ENCODE measurements around the gene PIWIL1.

DNA sequence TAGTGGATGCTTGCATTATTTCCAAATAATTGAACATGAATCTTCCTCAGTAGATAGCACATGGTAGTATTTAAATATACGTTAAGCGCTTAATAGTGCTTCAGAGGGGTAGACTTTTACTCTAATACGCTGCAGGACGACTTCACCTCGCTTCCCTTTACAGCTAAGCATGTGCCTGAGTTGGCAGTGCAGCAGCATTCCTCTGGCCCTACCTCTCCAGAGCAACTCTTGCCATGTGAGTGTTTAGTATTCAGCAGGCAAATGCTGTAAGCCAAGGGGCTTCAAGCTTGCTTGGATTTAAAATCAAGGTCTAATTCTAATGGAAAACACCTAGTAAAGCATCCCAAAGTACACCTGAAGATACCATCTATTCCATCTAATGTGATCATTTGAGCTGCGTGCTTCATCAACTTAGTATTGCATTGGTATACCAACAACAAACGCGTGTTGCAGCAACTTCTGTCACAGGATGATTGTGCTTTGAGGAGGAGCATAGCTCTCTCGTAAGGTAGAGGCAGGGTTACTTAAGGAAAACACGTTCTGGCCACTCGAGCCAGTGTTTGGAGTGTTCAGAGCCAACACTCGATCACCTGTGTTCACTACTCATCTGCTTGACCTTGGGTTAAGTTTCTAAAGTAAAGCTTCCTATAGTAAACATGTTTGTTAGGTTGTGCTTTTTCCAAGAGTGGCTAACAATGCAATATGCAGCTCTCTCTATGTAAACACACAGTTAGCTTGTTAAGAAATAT is 60.6 kb downstream of the PIWIL1 start:
- TF ChIP-seq, protein P1, sequence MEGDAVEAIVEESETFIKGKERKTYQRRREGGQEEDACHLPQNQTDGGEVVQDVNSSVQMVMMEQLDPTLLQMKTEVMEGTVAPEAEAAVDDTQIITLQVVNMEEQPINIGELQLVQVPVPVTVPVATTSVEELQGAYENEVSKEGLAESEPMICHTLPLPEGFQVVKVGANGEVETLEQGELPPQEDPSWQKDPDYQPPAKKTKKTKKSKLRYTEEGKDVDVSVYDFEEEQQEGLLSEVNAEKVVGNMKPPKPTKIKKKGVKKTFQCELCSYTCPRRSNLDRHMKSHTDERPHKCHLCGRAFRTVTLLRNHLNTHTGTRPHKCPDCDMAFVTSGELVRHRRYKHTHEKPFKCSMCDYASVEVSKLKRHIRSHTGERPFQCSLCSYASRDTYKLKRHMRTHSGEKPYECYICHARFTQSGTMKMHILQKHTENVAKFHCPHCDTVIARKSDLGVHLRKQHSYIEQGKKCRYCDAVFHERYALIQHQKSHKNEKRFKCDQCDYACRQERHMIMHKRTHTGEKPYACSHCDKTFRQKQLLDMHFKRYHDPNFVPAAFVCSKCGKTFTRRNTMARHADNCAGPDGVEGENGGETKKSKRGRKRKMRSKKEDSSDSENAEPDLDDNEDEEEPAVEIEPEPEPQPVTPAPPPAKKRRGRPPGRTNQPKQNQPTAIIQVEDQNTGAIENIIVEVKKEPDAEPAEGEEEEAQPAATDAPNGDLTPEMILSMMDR (IDR thresholded peaks at IDR 0.05 in 8 of 11, conservative IDR thresholded peaks at IDR 0.05 in 3 of 11), result no peak
- TF ChIP-seq POLR2AphosphoS5 (IDR thresholded peaks at IDR 0.05), result no peak

All from spleen (tissue), 7 donors.